Fibroblast of skin of right biceps (primary cell): ENCODE results near the gene MED13L.

Experiments
- DNase-seq: peaks from one replicate; pipeline ENCODE4 v3.0.0-alpha.2; 2013

The MED13L gene

DNA sequence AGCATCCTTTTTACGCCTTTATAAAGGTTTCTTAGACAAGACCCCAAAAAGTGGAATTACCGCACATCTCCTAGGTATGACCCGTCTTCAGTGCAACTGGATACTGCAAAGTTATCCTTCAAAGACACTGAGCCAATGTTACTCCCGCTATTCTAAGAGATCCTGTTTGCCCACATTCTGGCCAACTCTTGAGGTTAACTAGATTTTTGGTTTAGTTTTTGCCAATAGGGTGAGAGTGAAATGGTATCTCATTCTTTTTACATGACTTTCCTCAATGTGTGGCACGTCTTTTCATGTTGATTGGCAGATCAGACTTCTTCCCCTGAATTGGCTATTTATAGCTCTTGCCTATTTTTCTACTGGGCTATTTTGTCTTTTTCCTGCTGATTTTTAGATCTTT, 347.2 kb downstream of the MED13L start:
- DNase-seq = no peak

DNA sequence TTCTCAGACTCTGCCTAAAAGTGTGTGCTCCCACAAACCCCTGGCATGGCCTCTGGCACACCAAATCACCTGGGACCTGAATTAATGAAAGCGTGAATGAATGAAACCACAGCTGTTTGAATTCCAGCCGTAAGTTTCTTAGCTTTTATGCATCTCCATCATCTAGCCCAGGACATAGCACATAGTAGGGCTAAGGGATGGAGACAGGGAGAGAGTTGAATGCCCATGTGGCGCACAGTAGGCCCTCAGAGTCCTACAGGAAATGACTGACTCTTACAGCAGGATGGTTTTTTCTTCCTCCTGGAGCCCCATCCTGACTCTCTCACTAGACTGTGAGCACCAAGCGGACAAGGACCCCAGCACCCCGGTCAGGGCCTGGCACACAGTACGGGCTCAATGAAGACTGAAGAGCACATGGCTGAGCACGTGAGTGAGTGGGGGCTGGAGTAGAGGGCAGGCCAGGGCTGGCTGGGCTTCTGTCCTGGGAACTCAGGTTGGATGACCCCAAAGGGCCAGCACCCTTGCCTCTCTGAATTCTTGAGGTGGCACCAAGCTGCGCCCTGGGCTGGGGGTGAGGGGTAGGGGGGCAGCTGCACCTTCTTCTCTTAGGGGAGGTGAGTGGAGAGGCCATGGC, 351.3 kb downstream of the MED13L start:
- DNase-seq = no peak

DNA sequence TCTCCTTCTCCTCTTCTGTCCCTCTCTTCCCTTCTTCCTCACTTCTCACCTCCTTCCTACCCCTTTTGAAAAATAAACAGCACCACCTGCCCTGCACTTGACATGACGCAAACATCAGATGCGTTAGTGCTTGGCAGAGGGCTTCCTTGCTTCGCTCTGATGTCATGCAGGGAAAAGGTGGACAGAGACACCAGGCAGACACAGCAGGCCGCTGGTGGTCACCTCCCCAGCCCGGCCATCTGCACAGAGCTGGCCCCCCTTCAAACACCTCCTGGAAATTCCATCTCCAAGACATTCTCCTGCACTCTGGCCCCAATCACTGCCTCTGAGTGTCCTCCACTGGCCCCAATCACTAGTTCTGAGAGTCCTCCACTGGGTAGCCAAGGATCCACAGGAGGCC, 353.6 kb downstream of the MED13L start:
- DNase-seq = no peak

DNA sequence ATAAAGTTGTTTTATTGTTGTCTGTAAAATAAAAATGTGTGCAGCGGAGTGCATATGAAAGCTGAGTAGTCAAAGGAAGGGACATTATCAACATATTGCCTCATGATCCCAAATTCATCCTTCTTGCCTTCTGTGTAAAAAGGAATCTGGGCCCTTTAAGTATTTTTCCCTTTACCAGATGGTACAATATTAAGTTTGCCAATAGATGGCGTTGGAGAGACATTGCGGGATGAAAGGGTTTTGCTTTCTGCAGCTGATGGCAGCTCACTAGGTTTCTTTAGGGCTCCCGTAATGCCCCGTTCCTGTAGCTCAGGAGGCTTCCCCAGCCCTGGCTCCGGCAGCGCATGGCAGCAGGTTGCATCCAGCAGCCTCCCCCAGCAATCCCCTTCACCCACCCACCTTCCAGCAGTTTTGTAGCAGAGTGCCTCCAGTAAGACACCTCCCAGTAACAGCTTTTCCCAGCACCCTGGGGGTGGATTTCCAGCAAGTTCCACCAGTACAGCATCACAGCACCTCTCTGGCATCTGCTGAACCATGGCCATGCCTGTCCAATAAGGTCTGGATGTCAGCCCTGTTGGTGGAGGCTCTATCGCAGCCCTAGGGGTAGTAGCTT, 354.4 kb downstream of the MED13L start:
- DNase-seq = no peak

DNA sequence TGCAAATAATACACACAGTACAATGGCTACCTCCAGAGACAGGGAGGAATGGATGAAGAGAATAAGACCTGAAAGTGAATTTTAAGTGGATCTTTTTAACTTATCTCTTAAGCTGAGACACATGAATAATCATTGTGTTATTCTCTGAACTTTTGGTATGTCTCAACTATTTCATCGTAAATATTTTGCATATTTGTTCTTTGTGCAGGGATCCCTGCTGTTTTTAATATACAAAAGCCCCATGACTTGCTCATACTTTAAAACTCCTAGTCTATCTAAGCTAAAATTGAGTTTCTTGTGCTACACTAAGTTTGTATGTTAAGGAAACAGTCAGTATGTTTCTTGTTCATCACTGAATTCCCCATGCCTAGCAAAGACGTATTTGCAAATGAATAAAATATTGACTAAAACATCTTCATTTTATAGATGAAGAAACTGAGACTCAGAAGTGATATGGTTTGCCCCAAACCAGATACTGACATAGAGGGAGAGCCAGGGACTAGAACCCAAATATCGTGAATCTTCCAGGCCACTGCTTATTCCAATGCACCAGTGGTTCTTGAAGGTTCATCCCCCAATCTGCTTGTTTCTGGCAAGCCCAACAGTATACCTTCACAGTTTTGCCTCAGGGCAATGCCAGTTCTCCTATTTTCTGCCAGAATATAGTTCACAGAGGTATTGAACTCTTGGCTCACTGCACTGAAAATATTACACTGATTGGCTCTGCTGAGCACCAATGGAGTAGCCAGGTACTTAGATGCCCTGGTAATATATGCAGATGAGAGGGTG, 356.9 kb downstream of the MED13L start:
- peak; percentile 54 for DNase-seq

DNA sequence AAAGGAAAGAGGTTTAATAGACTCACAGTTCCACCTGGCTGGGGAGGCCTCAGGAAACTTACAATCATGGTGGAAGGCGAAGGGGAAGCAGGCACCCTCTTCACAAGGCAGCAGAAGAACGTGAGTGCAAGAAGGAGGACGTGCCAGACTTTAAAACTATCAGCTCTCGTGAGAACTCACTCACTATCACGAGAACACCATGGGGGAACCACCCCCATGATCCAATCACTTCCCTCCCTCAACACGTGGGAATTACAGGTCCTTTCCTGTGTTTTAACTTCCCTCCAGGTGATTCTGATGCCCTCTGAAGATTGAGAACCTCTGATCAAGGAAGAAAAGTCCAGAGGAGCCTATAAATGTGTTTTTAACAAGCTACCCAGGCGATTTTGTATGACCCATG, 358.7 kb downstream of the MED13L start:
- no peak for DNase-seq

DNA sequence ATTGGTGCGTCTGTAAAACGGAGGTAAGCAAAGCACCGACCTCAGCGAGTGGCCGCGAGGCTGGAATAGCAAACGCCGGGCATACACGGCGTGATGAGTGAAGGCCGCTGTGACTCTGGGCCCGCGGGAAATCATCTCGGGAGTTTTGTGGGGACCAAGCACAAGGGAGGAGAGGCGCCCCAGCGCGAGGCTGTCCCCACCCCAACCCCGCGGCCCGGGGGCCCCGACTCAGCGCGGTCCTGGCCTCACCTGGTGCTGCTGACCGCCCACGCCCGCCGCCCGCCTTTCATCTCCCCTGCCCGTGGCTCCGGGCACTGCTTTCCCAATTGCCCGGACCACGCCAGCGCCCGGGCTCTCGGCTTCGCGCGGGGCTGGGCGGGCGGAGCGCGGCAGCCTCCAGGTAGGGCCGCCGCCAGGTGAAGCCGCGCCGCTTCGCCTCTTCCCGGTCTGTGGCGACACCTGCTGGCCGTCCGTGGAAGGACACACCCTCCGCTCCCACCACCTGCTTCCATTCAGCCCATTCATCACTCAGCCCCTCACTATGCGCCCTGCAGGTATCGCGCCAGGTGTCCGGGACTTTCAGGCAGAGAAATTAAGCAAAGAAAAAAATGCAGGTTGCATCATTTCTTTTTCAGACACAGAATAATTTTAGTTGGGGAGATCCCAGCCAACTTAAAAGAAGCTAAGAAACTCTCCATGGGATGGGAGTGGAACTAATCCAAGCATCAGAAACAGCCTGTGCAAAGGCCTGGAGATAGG, 360.4 kb downstream of the MED13L start:
- DNase-seq = peak; percentile 16

DNA sequence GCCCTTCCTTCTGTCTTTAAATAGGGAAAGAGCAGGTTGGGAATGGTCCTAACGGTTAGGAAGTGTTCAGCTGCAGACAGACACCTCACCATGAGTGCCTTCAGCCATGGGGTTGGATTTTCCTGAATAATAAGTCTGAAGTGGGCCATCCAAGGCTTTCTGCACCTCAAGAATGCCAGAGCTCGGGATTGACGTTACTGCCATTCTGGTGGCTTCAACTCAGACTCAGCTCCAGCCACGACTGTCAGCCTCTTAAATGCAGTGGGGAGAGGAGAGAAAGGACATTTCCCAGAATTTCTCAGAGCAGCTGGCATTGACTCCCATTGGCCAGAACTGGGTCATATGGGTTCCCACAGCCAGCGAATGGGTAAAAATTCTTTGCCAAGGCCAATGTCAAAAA, 363.4 kb downstream of the MED13L start:
- DNase-seq = no peak

DNA sequence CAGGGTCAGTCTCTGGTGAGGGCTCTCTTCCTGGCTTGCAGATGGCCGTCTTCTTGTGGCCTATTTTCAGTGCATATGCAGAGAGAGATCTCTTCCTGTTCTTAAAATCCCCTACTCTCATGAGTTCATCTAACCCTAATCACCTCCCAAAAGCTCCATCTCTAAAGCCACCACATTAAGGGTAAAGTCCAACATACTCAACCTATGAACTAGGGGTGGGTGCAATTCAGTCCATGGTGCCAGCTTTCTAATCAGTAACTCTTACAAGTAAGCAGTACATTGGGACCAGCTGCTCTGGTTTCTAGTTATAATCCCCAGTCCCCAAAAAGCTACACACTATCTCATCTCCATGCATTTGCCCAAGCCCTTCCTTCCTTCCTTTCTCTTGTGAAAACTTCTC, 365.1 kb downstream of the MED13L start:
- no peak for DNase-seq

DNA sequence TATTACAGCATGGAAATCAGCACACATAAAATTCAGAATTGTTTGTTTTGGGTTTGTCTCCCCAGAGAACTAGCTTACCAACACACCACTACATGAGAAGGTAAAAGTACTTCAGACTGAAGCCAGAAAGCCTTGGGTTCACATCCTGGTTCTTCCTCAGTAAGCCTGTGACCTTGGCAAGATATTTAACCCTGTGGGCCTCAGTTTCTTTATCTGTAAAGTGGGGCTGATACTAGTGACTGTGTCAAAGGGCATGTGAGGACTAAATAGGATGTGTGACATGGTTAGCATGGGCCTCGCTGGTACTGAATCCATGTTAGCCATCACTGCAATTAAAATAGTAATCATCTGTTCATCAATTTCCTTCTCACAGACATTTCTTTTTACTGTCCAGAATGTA, 366.1 kb downstream of the MED13L start:
- DNase-seq = no peak

DNA sequence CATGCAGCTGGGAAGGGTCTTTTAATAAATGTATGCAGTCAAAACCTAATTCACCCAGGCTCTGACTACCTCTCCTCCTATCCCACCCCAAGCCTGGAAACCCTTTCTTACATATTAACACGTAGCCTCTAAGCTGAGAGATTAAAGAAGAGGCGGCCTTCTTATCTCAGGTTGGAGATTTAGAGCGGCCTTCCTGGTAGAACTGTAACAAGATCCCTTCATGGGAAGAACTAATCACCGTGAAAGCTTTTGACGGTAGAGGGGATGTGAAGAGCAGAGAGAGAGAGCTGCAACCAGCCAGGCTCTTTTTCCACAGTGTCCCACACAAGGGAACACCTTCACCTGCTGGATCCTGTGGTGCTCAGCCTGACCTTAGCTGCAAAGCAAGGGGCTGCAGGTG, 367.4 kb downstream of the MED13L start:
- no peak for DNase-seq
